ENCODE data around the gene UROC1.
"Not testable (repeated sequence)": the region's sequence is repeated elsewhere in the genome, so short reads cannot be mapped to it uniquely, and the experiment has no call there.

The UROC1 gene

GRCh38 chr3:126546549-126547239 is 29.1 kb upstream of the UROC1 start:
- no peak for DNase-seq

- no peak for DNase-seq
Measured at GRCh38 chr3:126546013-126546412, 28.4 kb upstream of the UROC1 start.

- no peak for DNase-seq
Measured at GRCh38 chr3:126545544-126545943, 28.0 kb upstream of the UROC1 start.

DNA sequence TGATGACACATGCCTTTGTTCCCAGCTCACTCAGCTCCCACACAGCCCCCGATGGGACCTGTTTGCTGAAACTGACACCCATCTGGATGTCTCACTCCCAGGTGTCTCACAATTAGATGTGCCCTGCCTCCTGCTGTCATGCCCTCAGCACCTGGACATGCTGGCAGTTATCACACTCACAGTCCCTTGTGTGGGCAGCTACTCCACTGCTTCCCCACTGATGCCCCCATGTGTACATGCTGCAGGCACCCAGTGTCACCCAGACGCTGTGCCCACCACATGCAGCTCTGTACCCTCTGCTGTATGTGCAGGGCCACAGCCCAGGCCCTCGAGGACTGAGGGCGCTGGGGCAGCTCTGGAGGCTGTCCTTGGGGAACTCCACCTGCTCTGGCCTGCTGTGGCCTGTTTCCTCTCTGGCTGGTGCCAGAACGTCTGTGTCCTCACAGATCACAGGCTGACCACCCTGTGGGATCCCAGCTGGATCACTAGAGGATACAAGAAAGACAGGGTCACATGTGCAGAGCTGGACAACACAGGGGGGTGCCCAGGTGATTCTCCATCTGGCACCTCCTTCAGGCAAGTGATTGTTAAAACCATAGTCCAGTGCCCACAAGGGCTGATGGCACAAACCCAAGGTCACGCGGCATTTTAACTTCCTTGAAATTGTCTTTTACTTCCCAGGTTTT is 27.2 kb upstream of the UROC1 start:
- DNase-seq, result no peak

- no peak for DNase-seq
Measured at GRCh38 chr3:126543457-126544061, 26.0 kb upstream of the UROC1 start.

- DNase-seq, result no peak
Measured at GRCh38 chr3:126542340-126543241, 25.0 kb upstream of the UROC1 start.

DNA sequence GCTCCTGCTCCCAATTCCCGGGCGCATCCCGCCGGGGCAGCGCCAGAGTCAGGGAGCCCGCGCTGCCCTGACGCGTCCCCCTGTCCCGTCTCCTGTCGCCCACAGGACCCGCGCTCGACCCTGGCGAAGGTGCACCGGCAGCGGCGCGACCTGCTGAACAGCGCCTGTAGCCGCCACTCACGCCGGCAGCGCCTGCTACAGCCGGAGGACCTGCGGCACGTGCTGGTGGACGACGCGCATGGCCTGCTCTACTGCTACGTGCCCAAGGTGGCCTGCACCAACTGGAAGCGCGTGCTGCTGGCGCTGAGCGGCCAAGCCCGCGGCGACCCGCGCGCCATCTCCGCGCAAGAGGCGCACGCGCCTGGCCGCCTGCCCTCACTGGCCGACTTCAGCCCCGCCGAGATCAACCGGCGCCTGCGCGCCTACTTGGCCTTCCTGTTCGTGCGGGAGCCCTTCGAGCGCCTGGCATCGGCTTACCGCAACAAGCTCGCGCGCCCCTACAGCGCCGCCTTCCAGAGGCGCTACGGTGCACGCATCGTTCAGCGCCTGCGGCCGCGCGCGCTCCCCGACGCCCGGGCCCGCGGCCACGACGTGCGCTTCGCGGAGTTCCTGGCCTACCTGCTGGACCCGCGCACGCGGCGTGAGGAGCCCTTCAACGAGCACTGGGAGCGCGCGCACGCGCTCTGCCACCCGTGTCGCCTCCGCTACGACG is 24.2 kb upstream of the UROC1 start:
- no peak for DNase-seq

- DNase-seq, result no peak
Measured at GRCh38 chr3:126540951-126541627, 23.5 kb upstream of the UROC1 start.

DNA sequence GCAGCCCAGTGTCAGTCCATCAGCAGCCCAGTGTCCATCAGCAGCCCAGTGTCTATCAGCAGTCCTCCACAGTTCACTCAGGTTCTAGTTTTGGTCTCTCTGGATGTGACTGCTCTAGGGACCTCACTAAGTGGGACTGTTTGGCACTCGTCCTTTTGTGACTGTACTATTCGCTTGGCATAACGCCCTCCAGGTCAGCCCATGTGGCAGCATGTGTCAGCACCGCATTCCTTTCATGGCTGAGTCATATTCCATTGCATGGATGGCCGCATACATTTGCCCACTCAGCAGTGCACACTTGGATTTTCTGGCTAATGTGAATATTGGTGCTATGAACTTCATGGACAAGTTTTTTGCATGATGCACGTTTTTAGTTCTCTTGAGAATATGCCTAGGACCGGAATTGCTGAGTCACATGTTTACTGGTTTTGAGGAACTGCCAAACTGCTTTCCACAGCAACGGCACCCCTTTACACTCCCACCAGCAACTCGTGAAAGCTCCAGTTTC is 22.8 kb upstream of the UROC1 start:
- no peak for DNase-seq

DNA sequence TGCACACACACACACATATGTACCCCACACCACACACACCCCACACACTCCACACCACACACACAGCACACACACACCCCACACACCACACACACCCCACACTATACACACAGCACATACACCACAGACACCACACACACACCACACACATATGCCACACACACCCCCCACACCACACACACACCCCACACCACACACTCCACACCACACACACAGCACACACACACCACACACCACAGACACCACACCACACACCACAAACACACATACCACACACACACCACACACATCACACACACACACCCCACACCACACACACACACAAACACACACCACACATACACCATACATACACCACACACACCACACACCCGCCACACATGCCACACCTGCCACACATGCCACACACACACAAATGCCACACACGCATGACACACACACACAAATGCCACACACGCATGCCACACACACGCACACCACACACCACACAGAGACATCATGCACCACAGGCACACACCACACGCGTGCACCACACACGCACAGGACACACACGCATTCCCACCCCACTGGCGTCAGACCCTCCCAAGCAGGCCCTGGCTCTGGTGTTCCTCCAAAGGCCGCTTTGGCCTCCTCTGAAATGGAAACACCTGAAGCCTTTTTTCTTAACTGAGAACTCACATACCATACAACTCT is 22.1 kb upstream of the UROC1 start:
- no peak for DNase-seq

DNA sequence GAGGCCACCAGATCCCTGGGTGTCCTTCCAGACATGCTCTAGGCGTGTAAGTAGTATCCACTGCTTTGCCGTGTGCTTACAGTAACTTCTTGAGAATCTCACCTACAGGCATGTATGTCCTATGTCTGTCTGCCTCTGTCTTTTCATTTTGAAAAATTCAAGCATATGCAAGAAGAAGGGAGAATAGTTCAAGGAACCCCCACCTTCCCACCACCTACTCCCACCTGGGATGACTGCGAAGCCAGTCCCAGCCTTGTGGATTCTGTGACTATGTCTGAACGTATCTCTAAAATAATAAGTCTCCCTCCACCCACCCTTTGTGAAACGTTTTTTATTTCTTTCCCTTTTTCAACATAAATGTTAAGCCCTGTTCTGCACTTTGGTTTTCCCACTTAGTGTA is 21.4 kb upstream of the UROC1 start:
- DNase-seq, result no peak

DNA sequence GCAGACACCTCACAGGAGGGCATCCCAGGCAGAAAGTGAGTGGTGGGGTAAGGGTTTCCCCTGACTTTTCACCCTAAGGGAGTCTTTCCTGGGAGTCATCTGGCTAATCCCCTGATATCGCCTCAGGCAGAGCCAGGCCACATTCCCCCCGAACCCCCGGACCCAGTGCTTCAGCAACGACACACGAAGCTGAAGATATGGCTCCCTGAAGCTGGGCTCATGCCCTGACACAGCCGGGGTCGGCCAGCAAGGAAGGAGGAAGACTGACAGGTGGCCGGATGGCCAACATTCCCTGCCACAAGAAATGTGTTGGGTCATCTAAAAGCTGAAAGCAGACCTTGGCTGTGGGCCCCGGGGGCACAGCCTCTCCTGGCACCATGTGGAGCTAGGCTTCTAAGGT is 20.7 kb upstream of the UROC1 start:
- no peak for DNase-seq

DNA sequence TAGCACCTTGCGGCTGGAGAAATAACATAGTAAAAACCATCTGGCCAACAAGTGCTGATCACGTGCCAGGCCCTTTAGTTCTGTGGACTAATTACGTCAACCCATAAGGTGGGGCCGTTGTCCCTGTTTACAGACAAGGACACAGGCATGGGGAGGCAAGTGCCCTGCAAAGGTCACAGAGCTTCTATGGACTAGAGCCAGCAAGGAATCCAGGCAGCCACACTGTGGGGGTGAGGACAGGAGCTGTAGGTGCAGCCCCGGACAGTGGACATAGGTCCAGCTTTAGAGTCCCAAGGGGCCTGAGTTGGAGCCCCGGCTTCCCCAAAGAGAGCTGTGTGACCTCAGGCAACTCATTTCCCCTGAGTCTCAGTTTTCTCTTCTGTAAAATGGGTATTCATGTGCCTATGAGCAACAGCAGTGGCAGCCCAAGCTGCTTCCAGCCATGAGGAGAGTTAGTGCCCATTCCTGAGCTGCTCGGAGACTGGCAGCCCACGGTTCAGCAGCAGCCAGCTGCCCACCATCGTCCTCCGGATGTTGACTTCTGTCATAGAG is 20.2 kb upstream of the UROC1 start:
- no peak for DNase-seq

GRCh38 chr3:126537116-126537729 is 19.6 kb upstream of the UROC1 start:
- no peak for DNase-seq

GRCh38 chr3:126536126-126536525 is 18.6 kb upstream of the UROC1 start:
- DNase-seq, result no peak

- DNase-seq, result no peak
Measured at GRCh38 chr3:126535636-126536035, 18.1 kb upstream of the UROC1 start.

- DNase-seq, result not testable (repeated sequence)
Measured at GRCh38 chr3:126534716-126535115, 17.1 kb upstream of the UROC1 start.

- no peak for DNase-seq
Measured at GRCh38 chr3:126533506-126533905, 15.9 kb upstream of the UROC1 start.

GRCh38 chr3:126531051-126531330 is 13.4 kb upstream of the UROC1 start:
- no peak for DNase-seq

Measured in T-helper 9 cell (primary cell).